Measurements from ENCODE around the gene PTCD2.

PTCD2 gene

DNA sequence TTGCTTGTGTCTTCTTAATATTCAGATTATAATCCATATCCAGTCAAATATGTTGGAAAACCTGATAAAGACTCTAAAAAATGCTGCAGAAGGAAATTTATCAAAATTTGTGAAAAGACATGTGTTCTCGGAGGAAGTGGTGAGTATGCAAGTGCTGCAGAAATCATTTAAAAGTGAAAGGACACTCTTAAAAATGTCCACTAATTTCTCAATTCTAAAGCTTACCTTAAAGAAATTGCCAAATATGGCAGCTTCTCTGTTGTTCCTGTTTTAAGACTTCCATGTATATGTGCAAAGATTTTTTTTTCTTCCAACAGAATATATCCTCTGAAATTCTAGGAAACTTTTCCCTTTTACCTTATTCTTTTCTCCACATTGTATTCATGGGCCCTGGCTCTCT lies 32.4 kb downstream of the PTCD2 start:
- no peak for FAIRE-seq

DNA sequence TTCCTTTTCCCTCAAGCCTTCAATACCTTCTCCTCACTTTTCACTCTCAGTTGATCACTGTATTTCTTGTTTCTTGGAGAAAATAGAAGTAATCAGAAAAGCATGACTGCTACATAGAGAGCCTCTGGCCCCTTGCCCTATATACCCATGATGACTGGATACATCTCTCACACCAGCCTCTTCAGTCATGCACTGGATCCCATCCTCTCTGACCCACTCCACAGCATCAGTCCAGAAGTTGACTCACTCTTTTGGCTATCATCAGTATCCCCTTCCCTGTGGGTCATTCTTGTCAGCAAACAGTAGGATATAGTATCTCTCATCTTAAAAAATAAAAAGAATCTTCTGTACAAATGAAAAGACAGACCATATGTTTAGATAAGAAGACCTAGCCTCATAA lies 32.9 kb downstream of the PTCD2 start:
- FAIRE-seq, result no peak

DNA sequence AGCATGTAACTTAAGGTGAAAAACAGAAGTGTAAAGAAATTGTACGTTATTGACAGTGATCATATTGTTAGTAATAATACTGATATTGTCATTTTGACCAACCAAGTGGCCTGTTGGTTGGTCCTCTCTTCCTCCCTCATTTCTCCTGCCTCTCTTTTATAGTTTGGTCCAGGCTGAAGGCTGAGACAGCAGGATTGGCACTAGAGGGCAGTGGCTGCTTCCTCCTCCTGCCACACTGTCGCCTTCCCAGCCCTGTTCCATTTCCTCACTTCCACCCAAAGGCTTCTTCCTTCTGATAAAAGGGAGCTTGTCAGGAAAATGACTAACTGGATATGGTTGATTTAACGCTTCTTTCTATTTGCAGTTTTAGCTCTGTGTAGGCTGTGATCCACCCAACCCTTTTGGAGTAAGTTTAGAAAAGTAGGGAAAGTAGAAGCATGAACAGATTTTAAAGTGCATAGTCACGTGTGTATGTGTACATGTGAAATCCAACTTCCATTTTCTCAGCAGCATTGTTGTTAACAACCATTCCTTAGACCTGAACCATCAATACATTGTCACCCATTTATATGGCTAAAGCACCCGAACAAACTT lies 35.6 kb downstream of the PTCD2 start:
- FAIRE-seq, result no peak

DNA sequence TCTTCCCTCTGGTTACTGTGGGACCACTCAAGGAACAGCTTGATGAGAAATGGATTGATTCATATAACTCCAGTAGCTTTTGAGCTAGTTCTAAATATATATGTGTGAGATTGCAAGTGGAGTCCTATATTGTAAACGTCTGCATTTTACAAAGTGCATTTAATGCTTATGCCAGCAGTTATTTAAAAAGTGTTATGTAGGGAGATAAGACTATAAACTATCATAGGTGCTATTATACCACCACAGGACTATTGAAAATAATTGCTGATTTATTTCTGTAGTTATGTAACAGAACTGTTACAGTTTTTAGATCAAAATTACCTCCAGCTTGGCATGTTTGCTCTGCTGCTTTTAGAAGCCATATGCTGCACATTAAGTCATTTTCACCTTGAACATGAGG lies 36.2 kb downstream of the PTCD2 start:
- no peak for FAIRE-seq

DNA sequence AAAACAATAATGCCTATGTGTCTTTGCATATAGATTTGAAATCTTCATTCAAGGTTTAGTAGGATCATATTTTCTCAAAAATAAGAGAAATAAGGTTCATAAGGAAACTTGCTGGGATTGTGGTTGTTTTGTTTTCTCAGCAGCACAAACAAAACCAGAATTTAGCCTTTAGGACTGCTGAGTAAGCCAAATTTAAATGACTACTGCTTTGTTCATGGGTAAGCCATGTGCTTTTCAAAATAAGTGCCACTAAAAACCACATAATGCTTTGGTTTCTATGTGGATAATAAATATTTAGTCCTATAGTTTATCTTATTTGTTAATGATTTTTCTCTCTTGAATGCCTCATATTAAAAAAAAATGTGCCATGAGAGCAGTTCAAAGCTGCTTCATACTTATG lies 38.8 kb downstream of the PTCD2 start:
- FAIRE-seq, result no peak

DNA sequence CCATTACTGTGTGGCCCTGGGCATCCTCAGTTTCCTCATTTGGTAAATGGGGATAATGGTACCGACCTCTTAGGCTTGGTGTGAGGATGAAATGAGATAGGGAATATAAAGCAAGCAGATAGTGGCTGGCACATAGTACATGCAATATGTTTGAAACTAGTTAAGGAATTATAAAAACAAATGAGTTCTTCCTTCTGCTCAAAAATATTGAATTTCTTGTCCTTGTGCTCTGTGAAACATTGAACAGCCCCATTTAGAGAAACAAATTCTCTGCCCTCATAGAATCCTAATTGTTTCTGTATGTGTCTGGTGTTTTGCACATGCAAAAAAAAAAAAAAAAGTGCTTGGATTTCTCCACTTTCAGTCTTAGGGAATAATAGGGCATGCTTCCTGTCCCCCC lies 39.7 kb downstream of the PTCD2 start:
- FAIRE-seq, result no peak

DNA sequence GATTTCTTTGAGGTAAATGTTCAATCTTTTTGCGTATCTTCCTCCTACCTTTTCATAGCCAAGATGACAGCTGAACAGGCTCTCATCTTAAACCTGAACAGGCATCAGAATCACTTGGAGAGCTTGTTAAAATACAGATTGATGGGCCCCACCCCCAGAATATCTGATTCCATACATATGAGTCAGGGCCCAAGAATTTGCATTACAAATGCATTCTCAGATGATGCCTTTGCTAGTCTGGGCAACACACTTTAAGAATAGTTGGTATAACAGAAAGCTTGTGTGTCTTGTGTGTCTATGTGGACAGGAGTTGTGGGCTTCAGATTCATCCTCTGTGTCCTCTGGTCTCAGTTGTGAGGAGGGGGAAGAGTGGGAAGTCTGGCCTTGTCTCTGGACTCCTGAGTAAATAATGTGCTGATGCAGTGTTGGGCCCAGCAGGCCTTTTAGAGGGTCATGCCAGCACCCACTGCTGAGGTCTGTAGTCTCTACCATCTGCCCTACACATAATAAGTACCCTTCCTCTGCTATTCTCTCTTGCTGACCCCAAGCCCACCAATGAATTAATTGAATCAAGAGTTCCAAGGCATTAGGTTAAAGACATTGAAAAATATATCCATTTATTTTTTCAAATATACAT lies 43.1 kb downstream of the PTCD2 start:
- FAIRE-seq, result no peak

DNA sequence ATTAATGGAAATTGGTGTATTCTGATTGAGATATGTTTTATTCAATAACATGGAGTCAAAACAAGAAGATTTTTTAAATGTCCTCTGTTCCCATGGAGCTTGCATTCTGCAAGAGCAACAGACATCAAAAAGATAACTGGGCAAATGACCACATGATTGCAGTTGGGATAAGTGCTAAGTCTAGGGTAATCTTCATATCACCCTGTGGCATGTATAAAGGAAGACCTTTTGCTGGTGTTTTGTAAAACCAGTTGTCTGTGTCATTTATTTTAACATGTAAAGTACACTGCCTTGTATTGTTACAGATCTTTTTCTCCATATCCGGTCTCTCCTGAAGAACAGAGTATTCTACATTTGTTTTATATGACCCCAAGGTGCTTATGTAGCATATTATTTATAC lies 44.0 kb downstream of the PTCD2 start:
- FAIRE-seq, result no peak

DNA sequence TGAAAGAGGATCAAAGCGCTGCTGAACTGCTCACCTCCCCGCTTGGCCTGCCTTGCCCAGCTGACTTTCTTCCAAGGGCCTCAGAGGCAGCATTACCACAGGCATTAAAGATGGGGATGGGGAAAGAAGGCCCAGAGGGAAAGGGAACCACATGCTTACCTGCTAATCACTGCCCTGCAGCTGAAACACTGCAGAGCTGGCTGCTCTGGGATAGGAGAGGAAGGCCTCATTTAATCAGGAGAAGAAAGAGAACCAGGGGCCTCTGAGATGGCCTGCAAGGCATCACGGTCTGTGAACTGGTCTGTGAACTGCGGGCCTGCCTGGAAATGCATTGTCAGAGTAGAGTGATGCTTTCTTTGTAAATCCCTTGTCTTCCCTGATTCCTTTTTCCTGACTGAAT lies 44.8 kb downstream of the PTCD2 start:
- FAIRE-seq, result no peak

DNA sequence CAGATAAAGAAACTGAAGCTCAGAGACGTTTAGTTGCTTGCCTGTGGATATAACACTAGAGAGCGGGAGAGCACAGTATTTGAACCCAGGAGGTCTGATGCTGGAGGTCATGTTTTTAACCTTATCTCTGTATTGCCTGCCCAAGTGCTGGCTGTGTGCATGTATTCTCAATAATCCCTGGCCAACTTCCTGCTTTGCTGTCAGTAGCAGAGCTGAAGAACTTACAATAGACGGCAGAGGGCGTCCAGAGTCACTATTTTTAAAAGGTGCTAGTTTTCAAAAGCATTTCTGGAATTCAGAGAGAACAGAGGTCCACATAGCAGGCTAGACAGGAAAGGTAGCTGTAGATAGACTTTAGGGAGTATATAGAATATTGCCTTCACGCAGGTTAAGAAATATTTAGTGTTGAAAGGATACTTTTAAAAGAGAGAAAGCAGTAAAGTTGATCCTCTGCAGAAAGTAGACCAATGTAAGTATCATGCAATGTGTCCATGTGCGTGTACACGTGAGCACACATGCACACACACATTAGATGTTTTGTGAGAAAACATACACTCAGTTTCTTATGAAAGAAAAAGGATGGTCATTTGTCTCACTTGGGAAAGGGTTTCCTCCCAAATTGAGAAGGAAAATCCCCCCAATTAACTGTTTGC lies 46.3 kb downstream of the PTCD2 start:
- FAIRE-seq, result peak; percentile 76

DNA sequence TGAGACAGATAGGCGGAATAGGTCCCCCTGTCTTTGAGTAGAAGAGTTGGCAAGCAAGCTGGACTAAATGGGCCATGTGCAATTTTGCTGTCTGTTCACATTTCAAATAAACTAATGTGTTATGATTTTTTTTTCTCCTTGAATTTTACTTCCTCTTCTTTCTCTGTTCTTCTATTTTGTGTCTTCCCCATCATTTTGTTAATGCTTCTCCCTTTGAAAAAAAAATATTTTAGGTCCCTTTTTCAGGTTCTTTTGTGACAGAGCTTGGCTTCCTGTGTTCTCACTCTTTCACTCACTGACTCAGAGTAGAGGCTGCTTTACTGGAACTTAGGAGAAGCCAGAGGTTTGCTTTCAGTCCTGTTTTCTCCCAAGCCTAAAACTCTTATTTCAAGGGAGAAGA lies 48.1 kb downstream of the PTCD2 start:
- no peak for FAIRE-seq

DNA sequence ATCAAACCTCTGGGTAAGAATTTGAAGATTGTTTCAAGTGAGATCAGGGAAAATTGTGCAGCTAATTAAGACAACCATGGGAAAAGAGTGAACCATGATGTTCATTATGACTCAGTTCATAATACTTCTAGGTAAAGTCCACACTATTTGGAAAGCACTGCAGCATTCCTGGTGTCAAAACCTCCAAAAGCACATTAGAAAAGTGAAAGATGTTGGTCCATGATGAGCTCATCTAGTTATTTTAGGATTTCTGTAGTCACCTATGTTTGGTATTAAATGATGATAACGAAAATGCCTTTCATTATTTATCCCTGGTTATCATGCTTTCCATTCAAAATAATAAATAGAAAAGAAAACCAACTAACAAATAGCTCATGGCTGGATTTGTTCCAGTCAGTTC lies 49.1 kb downstream of the PTCD2 start:
- no peak for FAIRE-seq

DNA sequence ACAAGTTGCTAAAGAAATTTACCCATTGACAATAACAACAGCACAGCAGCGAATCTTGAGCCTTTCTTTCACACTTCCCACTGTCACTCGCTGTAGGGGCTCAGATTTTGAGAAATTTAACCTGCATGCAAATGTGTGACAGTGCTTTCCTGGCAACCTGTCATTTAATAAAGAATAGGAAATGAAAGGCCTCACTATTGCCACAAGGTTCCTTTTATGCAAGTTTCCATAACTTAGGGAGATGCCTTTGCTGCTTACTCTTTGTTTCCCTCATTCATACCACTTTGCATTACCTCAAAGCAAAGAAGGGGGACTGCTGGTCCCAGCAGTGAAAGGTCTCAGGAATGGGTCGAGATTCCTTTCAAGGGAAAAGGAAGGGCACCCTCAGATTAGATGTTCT lies 49.5 kb downstream of the PTCD2 start:
- no peak for FAIRE-seq

DNA sequence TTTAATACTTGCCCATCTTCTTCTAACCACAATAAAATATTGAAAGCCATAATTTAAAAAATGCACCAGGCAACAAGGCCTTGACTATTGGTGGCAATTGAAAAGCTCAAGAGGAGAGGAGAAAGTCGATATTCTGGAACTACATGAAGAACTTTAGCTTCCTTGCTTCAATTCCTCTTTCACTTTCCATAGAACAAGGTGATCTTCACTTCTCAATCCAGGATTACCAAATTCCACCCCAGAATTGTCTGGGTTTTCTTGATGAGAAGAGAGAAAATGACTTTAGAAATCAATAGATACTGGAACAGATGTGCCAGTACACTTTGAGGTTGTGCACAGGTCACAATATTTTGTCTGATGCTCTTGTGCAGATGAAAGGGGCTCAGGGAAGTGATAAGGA lies 52.2 kb downstream of the PTCD2 start:
- FAIRE-seq, result no peak

DNA sequence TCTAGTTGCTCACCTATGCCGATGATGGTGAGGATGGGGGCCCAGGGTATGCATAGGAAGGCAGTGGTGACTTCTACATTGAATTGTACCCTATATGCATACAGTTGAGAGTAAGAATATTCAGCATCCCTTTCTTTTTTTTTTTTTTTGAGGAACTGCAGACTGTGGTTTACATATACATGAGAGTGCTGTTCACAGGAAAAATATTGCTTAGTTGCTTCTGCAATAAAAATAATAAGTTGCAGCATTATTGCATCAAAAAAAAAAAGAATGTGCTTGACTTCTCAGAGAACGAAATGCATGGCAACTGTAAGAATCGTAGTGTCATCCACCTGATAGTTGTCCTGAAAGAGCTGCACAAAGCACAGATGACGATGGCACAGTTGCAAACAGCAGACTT lies 52.8 kb downstream of the PTCD2 start:
- no peak for FAIRE-seq

DNA sequence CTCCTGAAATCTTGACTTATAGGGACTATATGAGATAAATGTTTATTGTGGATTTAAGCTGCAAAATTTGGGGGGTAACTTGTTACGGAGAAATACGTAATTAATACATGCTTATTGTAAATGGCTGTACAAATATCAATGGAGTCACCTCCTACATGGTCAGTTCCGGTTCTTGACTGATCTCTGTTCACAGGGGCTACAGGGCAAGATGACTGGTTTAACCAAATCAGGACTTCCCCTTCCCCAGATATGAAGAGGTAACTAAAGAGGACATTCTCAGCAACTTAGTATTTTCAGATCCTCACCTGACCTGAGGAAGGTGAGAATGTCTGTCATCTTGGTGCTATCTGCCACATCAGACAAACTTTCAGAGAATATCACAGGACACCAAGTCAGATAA lies 54.7 kb downstream of the PTCD2 start:
- FAIRE-seq, result no peak

DNA sequence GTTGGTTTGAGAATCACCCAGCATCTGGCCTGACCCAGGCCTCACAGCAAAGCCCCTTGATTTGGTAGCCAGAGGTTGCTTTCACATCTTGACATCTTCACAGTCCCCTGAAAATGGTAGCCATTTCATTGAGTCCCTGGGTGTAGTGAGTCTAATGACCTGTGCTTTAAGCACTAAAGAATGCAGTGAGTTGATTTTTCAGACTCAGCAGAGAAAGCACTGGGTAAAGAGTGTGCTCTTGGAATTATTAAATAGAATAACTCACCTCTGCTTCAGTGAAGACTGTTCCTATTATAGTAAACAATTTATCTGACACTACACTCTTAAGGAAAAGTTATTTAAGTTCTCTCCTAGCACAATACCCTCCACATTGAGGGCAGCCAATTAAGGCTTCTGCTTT lies 56.2 kb downstream of the PTCD2 start:
- no peak for FAIRE-seq

DNA sequence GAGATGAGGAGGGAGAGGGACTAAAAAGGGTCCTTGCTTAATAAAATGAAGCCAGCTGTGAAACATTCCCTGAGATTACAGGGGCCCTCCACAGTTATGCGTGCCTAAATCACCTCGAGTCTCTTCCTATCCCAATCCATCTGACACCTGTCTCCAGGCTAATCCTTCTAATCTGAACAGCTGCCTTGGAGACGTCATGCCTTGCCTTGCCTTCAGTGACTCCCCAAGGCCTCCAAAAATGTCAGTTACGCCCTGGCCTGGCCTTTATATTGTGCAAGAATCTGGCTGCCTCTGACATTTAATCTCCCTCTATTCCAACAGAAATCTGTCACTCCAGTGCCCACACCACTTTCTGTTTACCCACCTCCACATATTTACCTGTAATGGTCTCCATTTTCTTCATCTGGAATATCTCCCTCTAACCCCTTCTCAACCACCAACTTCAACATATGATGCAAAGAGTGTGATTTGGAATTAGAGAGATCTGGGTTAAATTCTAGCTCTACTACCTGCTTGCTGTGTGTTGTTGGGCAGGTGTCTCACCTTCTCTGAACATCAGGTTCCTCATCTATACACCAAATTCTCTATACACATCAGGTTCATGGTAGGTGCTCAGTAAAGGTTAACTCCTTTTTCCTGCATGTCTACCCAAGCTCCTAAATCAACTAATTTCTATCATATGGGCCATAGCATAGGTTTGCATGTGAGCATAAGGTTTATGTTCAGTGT lies 57.9 kb downstream of the PTCD2 start:
- no peak for FAIRE-seq

DNA sequence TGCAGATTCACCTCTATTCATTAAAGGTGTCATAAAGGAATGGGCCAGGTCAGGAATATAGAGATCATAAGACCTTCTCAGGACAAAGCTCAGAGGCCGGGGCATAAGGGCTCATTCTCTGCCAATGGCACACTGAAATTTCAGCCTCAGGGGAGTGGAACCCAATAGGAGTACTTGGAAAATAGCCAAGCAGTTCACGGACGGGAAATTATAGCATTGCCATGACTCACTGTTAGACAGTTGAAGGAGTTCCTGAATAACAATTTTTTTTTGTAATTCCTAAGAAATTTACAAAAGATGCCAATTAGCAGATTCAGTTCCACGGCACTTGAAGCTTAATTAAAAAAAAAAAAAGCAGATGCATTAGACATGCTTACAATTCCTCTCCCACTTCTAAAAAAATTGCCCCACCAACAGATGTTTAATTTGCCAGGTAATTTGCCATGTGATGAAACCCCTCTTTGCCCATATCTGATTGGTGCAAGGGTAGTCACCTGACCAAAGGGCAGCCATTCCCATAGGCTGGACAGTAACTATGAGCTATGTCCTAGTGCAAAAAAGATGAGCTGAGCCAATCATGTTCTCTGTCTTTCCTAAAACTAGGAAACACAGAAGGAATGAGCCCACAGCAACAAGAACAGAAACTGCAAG lies 58.6 kb downstream of the PTCD2 start:
- FAIRE-seq, result no peak

DNA sequence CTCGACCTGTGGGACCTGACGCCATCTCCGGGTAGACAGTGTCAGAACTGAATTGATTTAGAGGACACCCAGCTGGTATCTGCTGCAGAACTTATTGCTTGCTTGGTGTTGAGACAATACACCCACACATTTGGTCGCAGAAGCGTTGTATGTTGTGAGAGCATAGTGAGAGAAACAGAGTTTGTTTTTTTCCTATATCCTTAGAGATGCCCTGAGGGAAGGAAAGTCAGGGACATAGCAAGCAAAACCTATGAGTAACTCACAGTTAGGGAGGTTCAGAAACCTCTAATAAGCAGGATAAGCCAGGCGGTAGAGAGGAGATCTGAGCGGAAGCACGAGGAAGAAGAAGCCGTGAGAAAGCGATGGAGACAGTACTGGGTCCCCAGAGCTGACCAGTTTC lies 59.8 kb downstream of the PTCD2 start:
- FAIRE-seq, result no peak

DNA sequence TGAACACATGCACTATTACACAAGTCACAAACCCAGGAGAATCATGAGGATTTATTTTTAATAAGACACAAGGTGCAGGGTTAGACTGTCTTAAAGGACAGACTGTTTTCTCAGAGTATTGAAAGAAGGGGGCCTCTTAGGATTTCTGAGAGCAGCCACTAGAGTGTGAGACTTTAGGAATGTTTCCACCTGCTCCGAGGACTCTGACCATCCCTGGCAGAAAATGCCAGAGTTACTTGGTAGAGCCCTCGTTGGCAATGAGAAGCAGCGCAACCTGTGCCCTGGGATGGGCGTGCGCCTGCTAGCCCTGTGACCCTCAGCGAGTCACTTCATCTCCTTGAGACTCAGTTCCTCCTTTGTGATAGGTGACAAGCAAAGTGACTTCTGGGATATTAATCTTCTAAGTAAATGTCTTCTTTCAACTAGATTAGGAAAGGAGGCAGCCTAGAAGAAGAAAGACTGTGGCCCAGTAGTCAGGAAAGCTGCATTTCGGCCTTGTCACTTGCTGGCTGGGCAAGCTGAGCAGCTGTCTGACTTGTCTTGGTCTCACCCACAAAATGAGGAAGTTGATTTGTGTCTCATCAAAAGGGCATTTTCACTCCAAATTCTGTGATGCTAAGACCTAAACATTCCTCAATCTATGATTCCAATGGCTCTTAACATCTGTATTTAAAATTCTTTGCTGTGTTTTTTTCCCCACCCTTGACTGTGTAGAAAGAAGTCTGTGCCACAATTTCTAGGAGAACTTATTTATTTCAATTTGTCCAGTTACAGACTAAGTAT lies 60.5 kb downstream of the PTCD2 start:
- no peak for FAIRE-seq

DNA sequence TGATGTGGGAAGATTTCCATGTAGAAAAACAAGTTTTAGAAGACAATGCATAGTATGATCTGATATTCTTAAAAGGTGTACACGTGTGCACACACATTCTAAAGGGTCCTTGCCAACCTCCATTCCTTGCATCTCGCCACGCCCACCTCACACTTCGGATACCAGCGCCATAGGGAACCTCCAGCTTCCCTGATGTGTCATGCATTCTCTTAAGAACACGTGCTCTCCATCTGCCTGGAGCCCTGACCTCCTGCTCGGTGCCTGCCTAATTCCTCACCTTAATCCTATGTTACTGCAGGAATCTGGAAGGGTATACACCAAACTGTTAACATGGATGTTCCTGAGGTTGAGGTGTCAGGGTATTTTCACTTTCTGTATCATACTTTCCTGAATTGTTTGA lies 63.1 kb downstream of the PTCD2 start:
- no peak for FAIRE-seq

DNA sequence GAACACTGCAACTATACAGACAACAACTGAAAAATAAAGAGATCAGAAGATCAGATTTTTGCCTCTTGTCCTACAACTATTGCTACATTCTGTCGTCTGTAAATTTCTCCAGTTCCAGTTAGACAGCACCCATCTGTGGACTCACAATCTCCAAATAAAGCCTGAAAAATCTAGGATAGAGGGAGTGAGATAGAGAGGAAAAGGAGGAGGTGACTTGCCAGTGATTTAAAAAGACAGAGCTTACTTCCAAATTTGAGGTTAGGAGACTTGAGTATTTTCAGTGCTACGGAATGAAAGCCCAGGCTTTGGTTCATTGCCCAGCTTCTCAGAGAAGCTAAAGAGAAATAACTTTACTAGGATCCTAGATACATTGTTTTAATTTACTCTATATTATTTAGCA lies 63.6 kb downstream of the PTCD2 start:
- FAIRE-seq, result no peak

Data from A204.1 (cell line).